Osteoblast (primary cell): ENCODE data around the gene ARL10. TPM values are rescaled to one million over a fixed set of nuclear protein-coding genes. Genes with fewer than 3 reads are reported as not detected.

Experiments
- DNase-seq: peaks from one replicate; pipeline ENCODE4 v3.0.0; 2011; ENCODE audit warnings: low spot score, mixed read lengths; ENCODE audit not compliant: insufficient read length; ENCODE audit errors: missing footprints
- H2AFZ ChIP-seq: 2 replicates; pipeline ENCODE4 v1.6.0; 2011; ENCODE audit warnings: mild to moderate bottlenecking, low read length
- H3K27ac ChIP-seq: 2 replicates; pipeline ENCODE4 v1.5.1; 2011; ENCODE audit warnings: mild to moderate bottlenecking, low read depth, low read length, moderate library complexity
- H3K27me3 ChIP-seq: 2 replicates; pipeline ENCODE4 v1.6.0; 2012; ENCODE audit warnings: mild to moderate bottlenecking, control low read depth, inconsistent platforms, low read length, moderate library complexity; ENCODE audit not compliant: insufficient read depth
- H3K36me3 ChIP-seq: 2 replicates; pipeline ENCODE4 v1.5.1; 2011; ENCODE audit warnings: mild to moderate bottlenecking, low read length, control low read depth, moderate library complexity; ENCODE audit not compliant: insufficient read depth
- H3K4me1 ChIP-seq: 2 replicates; pipeline ENCODE4 v1.5.1; 2011; ENCODE audit warnings: mild to moderate bottlenecking, low read length, control low read depth, moderate library complexity; ENCODE audit not compliant: insufficient read depth
- H3K4me2 ChIP-seq: 2 replicates; pipeline ENCODE4 v1.6.0; 2011; ENCODE audit warnings: mild to moderate bottlenecking, low read length; ENCODE audit not compliant: insufficient read depth
- H3K4me3 ChIP-seq: fragments of 200-600 bp; sonication (generic); 3 replicates; pipeline ENCODE4 v1.5.1; 2012; ENCODE audit warnings: mild to moderate bottlenecking, low read length, inconsistent platforms; ENCODE audit not compliant: insufficient read depth
- H3K79me2 ChIP-seq: 2 replicates; pipeline ENCODE4 v1.6.0; 2012; ENCODE audit warnings: mild to moderate bottlenecking, low read length, control low read depth, inconsistent platforms; ENCODE audit not compliant: insufficient read depth
- H3K9me3 ChIP-seq: 2 replicates; pipeline ENCODE4 v1.5.1; 2011; ENCODE audit warnings: low read depth, low read length, control low read depth
- H4K20me1 ChIP-seq: 2 replicates; pipeline ENCODE4 v1.6.0; 2012; ENCODE audit warnings: mild to moderate bottlenecking, low read length, control low read depth; ENCODE audit not compliant: insufficient read depth
- CTCF ChIP-seq: IDR thresholded peaks from 2 replicates; pipeline ENCODE4 v1.5.1; 2011; ENCODE audit warnings: mild to moderate bottlenecking, low read depth, low read length, moderate library complexity; ENCODE audit errors: extremely low read depth
- total RNA-seq: library from RNA; depleted of rRNA; stranded (reverse); fragments of >200 nt; gene quantifications from 2 replicates; pipeline ENCODE4 v1.2.3, GENCODE V29; 2012

ARL10 gene
- total RNA-seq, 1 donor = 14.1 TPM

GRCh38 chr5:176416965-176417364 is 51.7 kb downstream of the ARL10 start:
- Histone ChIP-seq H3K9me3 (no peaks in the 10 kb centered on the region), H3K36me3 (no peaks in the 10 kb centered on the region), H3K27me3 (peaks cover 9% of the 10 kb centered on the region), H3K79me2 (peaks cover 42% of the 10 kb centered on the region), H4K20me1 (peaks cover 27% of the 10 kb centered on the region), H3K27ac (no peak overlapping the region), H3K4me2 (peak overlapping the region; percentile 69), H2AFZ (peak overlapping the region; percentile 84), H3K4me3 (peak overlapping the region; percentile 91), H3K4me1 (peaks cover 11% of the 10 kb centered on the region)
- TF ChIP-seq CTCF = no peak
- no peak for DNase-seq

- Histone ChIP-seq H3K27me3 (peaks cover 9% of the 10 kb centered on the region), H3K4me2 (no peak overlapping the region), H3K4me3 (no peak overlapping the region), H3K4me1 (peaks cover 11% of the 10 kb centered on the region), H3K36me3 (no peaks in the 10 kb centered on the region), H2AFZ (no peak overlapping the region), H4K20me1 (peaks cover 17% of the 10 kb centered on the region), H3K27ac (no peak overlapping the region), H3K79me2 (peaks cover 31% of the 10 kb centered on the region), H3K9me3 (no peaks in the 10 kb centered on the region)
- TF ChIP-seq CTCF = no peak
- DNase-seq = no peak
These were observed 53.0 kb downstream of the ARL10 start for GRCh38 chr5:176418251-176418650.

- no peak for TF ChIP-seq CTCF
- H2AFZ ChIP-seq = no peak overlapping the region
- DNase-seq = no peak
- no peak overlapping the region for H3K4me2 ChIP-seq
- no peaks in the 10 kb centered on the region for H3K36me3 ChIP-seq
- H3K4me1 ChIP-seq = peaks cover 10% of the 10 kb centered on the region
- no peak overlapping the region for H3K4me3 ChIP-seq
- H4K20me1 ChIP-seq = peaks cover 2% of the 10 kb centered on the region
- H3K79me2 ChIP-seq = peaks cover 13% of the 10 kb centered on the region
- no peak overlapping the region for H3K27ac ChIP-seq
- H3K9me3 ChIP-seq = no peaks in the 10 kb centered on the region
- peaks cover 14% of the 10 kb centered on the region for H3K27me3 ChIP-seq
These were observed 54.8 kb downstream of the ARL10 start for GRCh38 chr5:176420086-176420485.

- peaks cover 14% of the 10 kb centered on the region for H3K27me3 ChIP-seq
- H3K4me3 ChIP-seq = no peak overlapping the region
- H3K36me3 ChIP-seq = no peaks in the 10 kb centered on the region
- no peak overlapping the region for H3K4me2 ChIP-seq
- no peak overlapping the region for H2AFZ ChIP-seq
- peaks cover 3% of the 10 kb centered on the region for H3K79me2 ChIP-seq
- TF ChIP-seq CTCF = no peak
- no peak for DNase-seq
- H3K9me3 ChIP-seq = no peaks in the 10 kb centered on the region
- H3K4me1 ChIP-seq = peaks cover 3% of the 10 kb centered on the region
- no peak overlapping the region for H3K27ac ChIP-seq
- H4K20me1 ChIP-seq = no peaks in the 10 kb centered on the region
These were observed 55.8 kb downstream of the ARL10 start for GRCh38 chr5:176420972-176421544.
